Measurements from ENCODE around the gene FRMD3.

The FRMD3 gene

DNA sequence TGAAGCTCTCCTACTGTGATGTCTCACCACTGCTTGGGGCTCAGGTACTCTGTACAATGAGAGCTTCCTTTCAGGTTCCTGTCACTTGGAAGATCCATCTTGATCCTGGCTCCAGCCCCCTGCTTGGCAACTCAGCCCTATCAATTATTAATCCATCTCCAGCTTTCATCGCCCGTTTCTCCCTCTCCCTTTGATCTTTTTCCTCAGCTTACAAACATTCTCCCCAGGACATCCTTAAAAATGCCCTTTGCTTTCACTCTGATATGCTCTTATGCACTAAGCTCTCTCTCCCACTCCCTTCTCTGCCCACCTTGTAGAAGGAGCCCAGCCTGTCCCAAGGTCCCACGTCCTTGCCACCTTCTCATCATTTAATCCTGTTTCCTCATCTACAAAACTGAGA lies 109.0 kb downstream of the FRMD3 start:
- peaks cover 11% of the 10 kb centered on the region for H3K4me1 ChIP-seq (ENCODE audit: control insufficient read depth, insufficient read depth, low read length, unreplicated experiment)
- no peak overlapping the region for H2AFZ ChIP-seq (ENCODE audit: low read length, unreplicated experiment)
- H3K36me3 ChIP-seq (ENCODE audit: insufficient read depth, low read length), result no peaks in the 10 kb centered on the region
- no peaks in the 10 kb centered on the region for H3K27me3 ChIP-seq (ENCODE audit: insufficient read depth, low read length)
- H3K27ac ChIP-seq (ENCODE audit: low read depth, low read length), result no peak overlapping the region
- no peaks in the 10 kb centered on the region for H3K79me2 ChIP-seq (ENCODE audit: control insufficient read depth, insufficient read depth, low read length, unreplicated experiment)
- H3K4me3 ChIP-seq (ENCODE audit: low read depth, low read length), result no peak overlapping the region

- no peak overlapping the region for H2AFZ ChIP-seq (ENCODE audit: low read length, unreplicated experiment)
- H3K27me3 ChIP-seq (ENCODE audit: insufficient read depth, low read length), result no peaks in the 10 kb centered on the region
- H3K27ac ChIP-seq (ENCODE audit: low read depth, low read length), result no peak overlapping the region
- peaks cover 8% of the 10 kb centered on the region for H3K4me1 ChIP-seq (ENCODE audit: control insufficient read depth, insufficient read depth, low read length, unreplicated experiment)
- H3K4me3 ChIP-seq (ENCODE audit: low read depth, low read length), result no peak overlapping the region
- H3K36me3 ChIP-seq (ENCODE audit: insufficient read depth, low read length), result no peaks in the 10 kb centered on the region
- no peaks in the 10 kb centered on the region for H3K79me2 ChIP-seq (ENCODE audit: control insufficient read depth, insufficient read depth, low read length, unreplicated experiment)
These were observed 113.0 kb downstream of the FRMD3 start for GRCh38 chr9:83425240-83425639.

DNA sequence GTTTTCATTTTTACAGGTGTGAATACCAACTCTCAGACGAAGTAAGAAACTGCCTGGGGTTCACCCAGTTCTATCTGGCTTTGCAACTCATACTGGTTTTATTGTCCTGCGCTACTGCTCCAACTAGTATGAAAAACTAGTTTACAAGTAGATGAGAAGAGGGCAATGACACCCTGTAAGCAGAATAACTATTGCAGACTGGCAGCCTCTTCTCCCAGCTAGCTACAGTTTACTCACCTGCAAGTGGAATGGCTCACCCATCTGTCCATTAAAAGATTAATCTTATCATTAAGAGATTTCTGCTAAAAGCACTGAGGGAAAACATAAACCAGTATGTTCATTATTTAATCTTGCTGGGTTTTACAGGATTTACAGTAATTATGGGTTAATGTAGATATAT lies 113.4 kb downstream of the FRMD3 start:
- peaks cover 8% of the 10 kb centered on the region for H3K4me1 ChIP-seq (ENCODE audit: control insufficient read depth, insufficient read depth, low read length, unreplicated experiment)
- no peaks in the 10 kb centered on the region for H3K79me2 ChIP-seq (ENCODE audit: control insufficient read depth, insufficient read depth, low read length, unreplicated experiment)
- H2AFZ ChIP-seq (ENCODE audit: low read length, unreplicated experiment), result no peak overlapping the region
- H3K36me3 ChIP-seq (ENCODE audit: insufficient read depth, low read length), result no peaks in the 10 kb centered on the region
- H3K4me3 ChIP-seq (ENCODE audit: low read depth, low read length), result no peak overlapping the region
- no peaks in the 10 kb centered on the region for H3K27me3 ChIP-seq (ENCODE audit: insufficient read depth, low read length)
- no peak overlapping the region for H3K27ac ChIP-seq (ENCODE audit: low read depth, low read length)

DNA sequence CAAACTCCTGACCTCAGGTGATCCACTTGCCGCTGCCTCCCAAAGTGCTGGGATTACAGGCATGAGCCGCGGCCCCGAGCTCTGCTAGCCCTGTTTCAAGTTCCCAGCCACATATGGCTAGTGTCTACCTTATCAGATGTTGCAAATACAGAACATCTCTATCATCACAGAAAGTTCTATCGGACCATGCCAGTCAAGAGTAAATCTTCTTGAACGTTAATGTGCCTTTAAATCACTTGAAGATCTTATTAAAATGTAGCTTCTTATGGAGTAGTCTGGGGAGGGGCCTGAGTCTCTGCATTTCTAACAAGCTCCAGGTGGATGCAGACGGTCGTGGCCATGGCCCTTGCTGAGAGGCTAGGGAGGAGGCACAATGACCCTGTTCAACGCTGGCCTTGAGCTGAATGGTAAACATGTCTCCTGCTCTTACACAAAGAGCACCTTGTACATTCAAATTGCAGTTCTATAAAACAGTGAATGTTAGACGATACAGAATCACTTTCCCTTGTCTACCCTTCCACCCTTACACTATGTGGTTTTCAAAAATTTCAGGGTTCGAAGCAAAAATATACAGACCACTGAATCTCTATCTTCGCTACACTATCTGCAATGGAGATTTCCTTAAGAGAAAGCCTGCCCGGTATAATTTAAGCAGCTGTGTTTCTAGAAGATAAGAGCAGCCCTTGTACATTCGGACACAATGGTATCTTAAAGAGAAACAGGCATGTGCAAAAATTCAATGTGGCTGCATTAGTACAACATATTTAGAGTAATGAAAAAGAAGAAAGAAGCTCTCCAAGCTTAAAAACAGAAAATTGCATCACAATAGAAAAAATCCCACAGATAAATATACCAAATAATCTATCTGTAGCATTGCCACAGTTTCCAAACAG lies 114.1 kb downstream of the FRMD3 start:
- no peaks in the 10 kb centered on the region for H3K79me2 ChIP-seq (ENCODE audit: control insufficient read depth, insufficient read depth, low read length, unreplicated experiment)
- H3K36me3 ChIP-seq (ENCODE audit: insufficient read depth, low read length), result no peaks in the 10 kb centered on the region
- no peak overlapping the region for H3K27ac ChIP-seq (ENCODE audit: low read depth, low read length)
- H3K4me1 ChIP-seq (ENCODE audit: control insufficient read depth, insufficient read depth, low read length, unreplicated experiment), result peaks cover 8% of the 10 kb centered on the region
- no peak overlapping the region for H2AFZ ChIP-seq (ENCODE audit: low read length, unreplicated experiment)
- H3K4me3 ChIP-seq (ENCODE audit: low read depth, low read length), result no peak overlapping the region
- H3K27me3 ChIP-seq (ENCODE audit: insufficient read depth, low read length), result no peaks in the 10 kb centered on the region

- no peak overlapping the region for H3K4me3 ChIP-seq (ENCODE audit: low read depth, low read length)
- H3K27ac ChIP-seq (ENCODE audit: low read depth, low read length), result no peak overlapping the region
- H3K27me3 ChIP-seq (ENCODE audit: insufficient read depth, low read length), result no peaks in the 10 kb centered on the region
- peaks cover 8% of the 10 kb centered on the region for H3K4me1 ChIP-seq (ENCODE audit: control insufficient read depth, insufficient read depth, low read length, unreplicated experiment)
- H3K36me3 ChIP-seq (ENCODE audit: insufficient read depth, low read length), result no peaks in the 10 kb centered on the region
- H3K79me2 ChIP-seq (ENCODE audit: control insufficient read depth, insufficient read depth, low read length, unreplicated experiment), result no peaks in the 10 kb centered on the region
- no peak overlapping the region for H2AFZ ChIP-seq (ENCODE audit: low read length, unreplicated experiment)
These were observed 115.7 kb downstream of the FRMD3 start for GRCh38 chr9:83422527-83422926.

GRCh38 chr9:83420486-83420885 lies 117.7 kb downstream of the FRMD3 start:
- Histone ChIP-seq H3K79me2 (ENCODE audit: control insufficient read depth, insufficient read depth, low read length, unreplicated experiment) (no peaks in the 10 kb centered on the region), H3K4me1 (ENCODE audit: control insufficient read depth, insufficient read depth, low read length, unreplicated experiment) (peaks cover 8% of the 10 kb centered on the region), H3K36me3 (ENCODE audit: insufficient read depth, low read length) (no peaks in the 10 kb centered on the region), H2AFZ (ENCODE audit: low read length, unreplicated experiment) (no peak overlapping the region), H3K4me3 (ENCODE audit: low read depth, low read length) (no peak overlapping the region), H3K27me3 (ENCODE audit: insufficient read depth, low read length) (no peaks in the 10 kb centered on the region), H3K27ac (ENCODE audit: low read depth, low read length) (no peak overlapping the region)

- Histone ChIP-seq H3K79me2 (ENCODE audit: control insufficient read depth, insufficient read depth, low read length, unreplicated experiment) (no peaks in the 10 kb centered on the region), H3K4me1 (ENCODE audit: control insufficient read depth, insufficient read depth, low read length, unreplicated experiment) (peaks cover 8% of the 10 kb centered on the region), H3K36me3 (ENCODE audit: insufficient read depth, low read length) (no peaks in the 10 kb centered on the region), H2AFZ (ENCODE audit: low read length, unreplicated experiment) (no peak overlapping the region), H3K27me3 (ENCODE audit: insufficient read depth, low read length) (no peaks in the 10 kb centered on the region), H3K27ac (ENCODE audit: low read depth, low read length) (no peak overlapping the region), H3K4me3 (ENCODE audit: low read depth, low read length) (no peak overlapping the region)
These were observed 118.2 kb downstream of the FRMD3 start for GRCh38 chr9:83419961-83420360.

DNA sequence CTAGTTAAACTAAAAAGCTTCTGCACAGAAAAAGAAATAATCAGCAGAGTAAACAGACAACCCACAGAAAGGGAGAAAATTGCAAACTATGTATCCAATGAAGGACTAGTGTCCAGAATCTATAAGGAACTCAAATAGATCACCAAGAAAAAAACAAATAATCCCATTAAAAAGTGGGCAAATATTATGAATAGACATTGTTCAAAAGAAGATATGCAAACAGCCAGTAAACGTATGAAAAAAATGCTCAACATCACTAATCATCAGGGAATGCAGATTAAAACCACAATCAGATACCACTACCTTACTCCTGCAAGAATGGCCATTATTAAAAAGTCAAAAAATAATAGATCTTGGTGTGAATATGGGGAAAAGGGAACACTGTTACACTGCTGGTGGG lies 119.9 kb downstream of the FRMD3 start:
- no peaks in the 10 kb centered on the region for H3K79me2 ChIP-seq (ENCODE audit: control insufficient read depth, insufficient read depth, low read length, unreplicated experiment)
- H2AFZ ChIP-seq (ENCODE audit: low read length, unreplicated experiment), result no peak overlapping the region
- H3K4me3 ChIP-seq (ENCODE audit: low read depth, low read length), result no peak overlapping the region
- H3K36me3 ChIP-seq (ENCODE audit: insufficient read depth, low read length), result no peaks in the 10 kb centered on the region
- H3K4me1 ChIP-seq (ENCODE audit: control insufficient read depth, insufficient read depth, low read length, unreplicated experiment), result peaks cover 8% of the 10 kb centered on the region
- H3K27ac ChIP-seq (ENCODE audit: low read depth, low read length), result no peak overlapping the region
- H3K27me3 ChIP-seq (ENCODE audit: insufficient read depth, low read length), result no peaks in the 10 kb centered on the region

GRCh38 chr9:83413367-83413766 lies 124.8 kb downstream of the FRMD3 start:
- Histone ChIP-seq H2AFZ (ENCODE audit: low read length, unreplicated experiment) (no peak overlapping the region), H3K79me2 (ENCODE audit: control insufficient read depth, insufficient read depth, low read length, unreplicated experiment) (no peaks in the 10 kb centered on the region), H3K4me1 (ENCODE audit: control insufficient read depth, insufficient read depth, low read length, unreplicated experiment) (no peaks in the 10 kb centered on the region), H3K4me3 (ENCODE audit: low read depth, low read length) (no peak overlapping the region), H3K36me3 (ENCODE audit: insufficient read depth, low read length) (no peaks in the 10 kb centered on the region), H3K27ac (ENCODE audit: low read depth, low read length) (no peak overlapping the region), H3K27me3 (ENCODE audit: insufficient read depth, low read length) (no peaks in the 10 kb centered on the region)

DNA sequence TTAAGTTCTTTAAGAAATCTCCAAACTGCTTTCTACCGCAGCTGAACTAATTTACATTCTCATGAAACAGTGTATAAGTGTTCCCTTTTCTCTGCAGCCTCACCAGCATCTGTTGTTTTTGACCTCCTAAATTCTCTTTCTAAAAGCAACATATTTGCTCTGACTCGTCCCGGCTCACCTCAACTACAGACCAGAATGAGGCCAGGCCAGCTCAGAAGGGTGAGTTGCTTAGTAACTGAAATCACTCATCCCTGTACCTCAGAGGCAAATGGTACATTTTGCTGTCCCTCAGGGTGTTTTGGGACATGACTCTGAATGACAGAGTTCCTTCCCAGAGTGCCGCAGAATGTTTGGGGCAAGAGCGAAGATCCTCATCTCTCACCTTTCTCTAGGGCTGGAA lies 127.5 kb downstream of the FRMD3 start:
- Histone ChIP-seq H2AFZ (ENCODE audit: low read length, unreplicated experiment) (no peak overlapping the region), H3K4me1 (ENCODE audit: control insufficient read depth, insufficient read depth, low read length, unreplicated experiment) (no peaks in the 10 kb centered on the region), H3K27me3 (ENCODE audit: insufficient read depth, low read length) (no peaks in the 10 kb centered on the region), H3K36me3 (ENCODE audit: insufficient read depth, low read length) (no peaks in the 10 kb centered on the region), H3K79me2 (ENCODE audit: control insufficient read depth, insufficient read depth, low read length, unreplicated experiment) (no peaks in the 10 kb centered on the region), H3K4me3 (ENCODE audit: low read depth, low read length) (no peak overlapping the region), H3K27ac (ENCODE audit: low read depth, low read length) (no peak overlapping the region)

DNA sequence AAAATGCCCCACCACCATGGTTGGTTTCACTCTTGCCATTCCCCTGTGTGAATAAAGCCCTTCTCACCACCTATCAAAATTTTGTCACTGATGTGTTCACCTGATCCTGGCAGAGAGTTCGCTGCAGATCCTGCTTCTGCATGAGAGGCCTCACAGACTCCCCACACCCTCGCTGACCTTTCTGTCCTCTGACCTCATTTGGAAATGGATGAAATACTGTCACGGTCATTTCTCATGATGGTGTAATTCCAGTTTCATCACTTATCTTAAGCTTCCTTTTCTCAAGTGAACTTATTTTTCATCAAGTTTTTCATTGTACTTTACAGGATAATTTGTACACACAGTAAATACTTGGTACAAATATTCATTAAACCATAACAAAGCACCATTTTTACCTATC lies 131.3 kb downstream of the FRMD3 start:
- Histone ChIP-seq H3K79me2 (ENCODE audit: control insufficient read depth, insufficient read depth, low read length, unreplicated experiment) (no peaks in the 10 kb centered on the region), H3K27ac (ENCODE audit: low read depth, low read length) (no peak overlapping the region)

More for the DNA sequence above, 131.3 kb downstream of the FRMD3 start:
- H3K4me1 ChIP-seq (ENCODE audit: control insufficient read depth, insufficient read depth, low read length, unreplicated experiment), result no peaks in the 10 kb centered on the region
- no peak overlapping the region for H2AFZ ChIP-seq (ENCODE audit: low read length, unreplicated experiment)
- no peak overlapping the region for H3K4me3 ChIP-seq (ENCODE audit: low read depth, low read length)
- no peaks in the 10 kb centered on the region for H3K36me3 ChIP-seq (ENCODE audit: insufficient read depth, low read length)
- H3K27me3 ChIP-seq (ENCODE audit: insufficient read depth, low read length), result no peaks in the 10 kb centered on the region

Data from ACC112 (cell line).